Hypothalamus (tissue), 51 donors: ENCODE measurements around the gene ELK4.

ENCODE experiments used
- DNase-seq, 51 donors: peaks; one replicate each; lab custom pipeline; 2025; lab: John Stamatoyannopoulos, UW

The ELK4 gene

GRCh38 chr1:205584732-205585131, 47.1 kb downstream of the ELK4 start:
- DNase-seq = no peak

GRCh38 chr1:205583461-205584130, 48.2 kb downstream of the ELK4 start:
- no peak for DNase-seq

GRCh38 chr1:205582471-205583291, 49.1 kb downstream of the ELK4 start:
- DNase-seq = no peak

GRCh38 chr1:205582046-205582445, 49.8 kb downstream of the ELK4 start:
- no peak for DNase-seq

- no peak for DNase-seq
Measured at GRCh38 chr1:205581321-205581980, 50.4 kb downstream of the ELK4 start.

GRCh38 chr1:205580923-205581180, 51.0 kb downstream of the ELK4 start:
- DNase-seq = no peak

- no peak for DNase-seq
Measured at GRCh38 chr1:205580140-205580922, 51.5 kb downstream of the ELK4 start.

GRCh38 chr1:205579711-205580110, 52.1 kb downstream of the ELK4 start:
- no peak for DNase-seq

- DNase-seq = no peak
Measured at GRCh38 chr1:205578780-205579571, 52.8 kb downstream of the ELK4 start.

- no peak for DNase-seq
Measured at GRCh38 chr1:205577874-205578658, 53.7 kb downstream of the ELK4 start.

- no peak for DNase-seq
Measured at GRCh38 chr1:205576805-205577761, 54.7 kb downstream of the ELK4 start.

- DNase-seq = no peak
Measured at GRCh38 chr1:205576011-205576410, 55.8 kb downstream of the ELK4 start.

GRCh38 chr1:205575294-205575885, 56.4 kb downstream of the ELK4 start:
- no peak for DNase-seq

- DNase-seq = no peak
Measured at GRCh38 chr1:205572421-205572820, 59.4 kb downstream of the ELK4 start.

- peak in 1 of 51 donors; percentile 22 for DNase-seq
Measured at GRCh38 chr1:205571747-205572146, 60.1 kb downstream of the ELK4 start.

- DNase-seq = no peak
Measured at GRCh38 chr1:205570796-205571537, 60.8 kb downstream of the ELK4 start.

- no peak for DNase-seq
Measured at GRCh38 chr1:205570173-205570501, 61.7 kb downstream of the ELK4 start.
